ENCODE results near the gene ORC1.
A peak's percentile ranks its signal among the peaks of the same experiment; 100 is the strongest.

ORC1 gene

DNA sequence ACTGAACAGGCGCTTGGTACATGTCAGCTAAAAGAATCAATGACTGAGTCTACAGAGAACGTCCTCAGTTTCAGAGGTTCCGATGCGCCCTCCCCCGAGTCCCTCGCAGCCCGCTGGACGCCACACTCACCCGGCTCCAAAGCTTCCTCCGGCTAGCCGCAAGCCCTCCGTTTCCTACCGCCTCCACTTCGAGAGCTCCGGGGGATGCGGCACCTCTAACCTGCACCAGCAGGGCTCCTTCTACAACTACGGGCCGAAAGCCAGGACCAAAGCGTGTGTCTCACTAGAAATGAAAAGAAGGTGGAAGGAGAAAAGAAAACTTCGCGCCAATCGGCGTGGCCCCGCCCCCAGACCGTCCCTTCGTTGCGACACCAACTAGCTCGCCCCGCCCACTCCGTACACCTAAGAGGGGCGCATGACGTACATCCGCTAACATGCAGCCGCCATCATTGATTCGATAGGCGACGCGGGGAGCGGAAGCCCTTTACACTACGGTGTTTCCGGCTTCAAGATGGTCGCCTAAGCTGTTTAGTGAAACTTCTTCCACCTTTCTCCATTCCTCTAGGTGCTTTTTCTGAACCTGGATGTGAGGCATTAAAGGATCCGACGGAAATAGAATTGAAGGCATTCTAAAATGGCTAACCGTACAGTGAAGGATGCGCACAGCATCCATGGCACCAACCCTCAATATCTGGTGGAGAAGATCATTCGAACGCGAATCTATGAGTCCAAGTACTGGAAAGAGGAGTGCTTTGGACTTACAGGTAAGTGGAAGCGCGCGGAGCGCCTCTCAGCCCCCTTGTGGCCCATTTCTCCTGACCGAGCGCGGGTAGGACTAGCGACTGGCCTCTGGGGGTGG lies at the start of gene ORC1, which contains the start of gene PRPF38A:
Gene ORC1 (minus strand): TSS at position 308 of the 859 bp plus-strand sequence. CDS start 2,200 bp downstream, outside the sequence.
Gene PRPF38A (plus strand): TSS at position 487 of the 859 bp plus-strand sequence. CDS start 148 bp downstream, at position 635.
- DNase-seq: peak; percentile 98

- no peak for DNase-seq
These were observed 40.2 kb upstream of the ORC1 start for GRCh38 chr1:52444463-52444862.

GRCh38 chr1:52439976-52440375 lies 35.8 kb upstream of the ORC1 start:
- no peak for DNase-seq

DNA sequence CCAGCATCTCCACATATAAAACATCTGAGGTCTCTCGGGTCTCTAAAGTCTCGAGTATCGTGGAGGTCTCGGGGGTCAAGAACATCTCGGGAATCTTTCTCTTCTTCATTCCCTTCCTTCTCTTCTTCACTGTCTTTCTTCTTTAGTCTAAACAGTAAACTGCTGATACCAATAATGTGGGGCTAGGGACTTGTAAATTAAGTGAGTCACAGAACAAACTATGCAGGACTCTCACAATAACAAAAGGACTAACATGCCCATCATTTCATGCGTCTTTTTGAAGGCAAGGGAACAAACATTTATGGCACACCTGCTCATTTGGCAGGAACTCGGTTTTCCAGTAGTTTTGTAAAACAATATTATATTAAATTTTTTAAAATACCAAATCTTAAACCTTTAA lies 32.6 kb upstream of the ORC1 start:
- no peak for DNase-seq

GRCh38 chr1:52435650-52436049 lies 31.4 kb upstream of the ORC1 start:
- no peak for DNase-seq

GRCh38 chr1:52435211-52435610 lies 31.0 kb upstream of the ORC1 start:
- no peak for DNase-seq

DNA sequence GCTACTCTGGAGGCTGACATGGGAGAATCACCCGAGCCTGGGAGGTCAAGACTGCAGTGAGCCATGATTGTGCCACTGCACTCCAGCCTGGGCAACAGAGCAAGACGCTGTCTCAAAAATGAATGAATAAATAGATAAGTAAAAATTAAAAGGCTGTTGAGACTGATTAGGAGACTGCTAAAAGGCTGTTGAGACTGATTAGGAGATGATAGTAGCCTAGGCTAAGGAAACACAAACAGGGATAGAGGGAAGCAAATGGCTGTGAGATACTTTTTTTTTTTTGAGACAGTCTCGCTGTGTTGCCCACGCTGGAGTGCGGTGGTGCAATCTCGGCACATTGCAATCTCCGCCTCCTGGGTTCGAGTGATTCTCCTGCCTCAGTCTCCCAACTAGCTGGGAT lies 28.6 kb upstream of the ORC1 start:
- no peak for DNase-seq

GRCh38 chr1:52427152-52427551 lies 22.9 kb upstream of the ORC1 start:
- DNase-seq: no peak

DNA sequence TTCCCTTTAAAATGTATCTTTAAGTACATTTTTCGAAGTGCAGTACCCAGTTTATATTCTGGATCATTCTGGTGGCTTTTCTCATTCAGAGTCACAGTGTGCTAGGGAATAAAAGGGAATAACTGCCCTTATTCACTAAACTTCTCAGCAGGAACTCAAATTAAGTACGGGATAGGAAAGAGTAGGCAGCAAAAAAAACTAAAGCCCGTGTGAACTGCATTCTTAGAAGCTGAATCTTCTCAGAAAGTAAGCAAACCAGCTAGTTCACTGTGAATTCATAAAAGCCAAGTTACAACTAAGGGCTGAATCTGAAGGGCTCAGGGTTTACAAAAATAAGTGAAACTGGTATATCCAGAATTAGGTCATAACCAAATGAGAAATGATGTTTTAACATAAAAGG lies 22.1 kb upstream of the ORC1 start:
- DNase-seq: no peak

DNA sequence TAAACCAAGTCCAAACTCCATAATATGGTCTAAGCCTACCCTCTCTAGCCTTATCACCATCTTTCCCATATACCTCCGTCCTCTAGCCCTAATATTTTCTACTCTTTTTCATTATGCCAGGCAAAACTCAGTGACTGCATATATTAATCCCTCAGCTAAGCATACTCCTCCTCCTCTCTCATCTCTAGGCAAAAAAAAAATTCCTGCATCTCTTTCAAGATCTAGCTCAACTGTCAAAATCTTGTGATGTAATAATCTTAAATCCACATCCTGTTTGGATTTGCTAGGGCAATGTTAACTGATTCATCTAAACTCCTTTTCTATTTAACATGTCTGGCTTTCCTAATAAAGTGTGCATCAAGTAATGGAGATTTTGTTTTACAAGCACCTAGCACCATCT lies 20.6 kb upstream of the ORC1 start:
- no peak for DNase-seq

GRCh38 chr1:52424231-52424636 lies 20.0 kb upstream of the ORC1 start:
- DNase-seq: peak; percentile 78

GRCh38 chr1:52423771-52424170 lies 19.5 kb upstream of the ORC1 start:
- no peak for DNase-seq

GRCh38 chr1:52423055-52423454 lies 18.8 kb upstream of the ORC1 start:
- DNase-seq: no peak

DNA sequence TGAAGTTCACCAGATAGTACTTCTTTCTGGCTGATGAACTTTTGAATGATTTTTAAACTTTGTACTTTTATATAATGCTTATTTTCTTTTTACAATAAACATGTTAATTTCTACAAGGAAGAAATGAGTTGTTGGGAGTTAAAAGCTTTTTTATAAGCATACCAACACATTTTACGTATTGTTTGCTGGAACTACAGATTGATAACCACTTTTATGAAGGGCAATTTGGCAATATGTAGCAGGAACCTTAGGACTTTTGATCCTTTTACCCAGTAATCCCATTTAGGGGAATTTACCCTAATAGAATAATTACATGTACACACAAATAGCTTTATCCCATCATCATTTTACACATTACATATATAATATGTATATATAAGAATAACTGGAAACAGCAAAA lies 16.5 kb upstream of the ORC1 start:
- no peak for DNase-seq

GRCh38 chr1:52416811-52417210 lies 12.6 kb upstream of the ORC1 start:
- no peak for DNase-seq

GRCh38 chr1:52414942-52415341 lies 10.7 kb upstream of the ORC1 start:
- DNase-seq: no peak

DNA sequence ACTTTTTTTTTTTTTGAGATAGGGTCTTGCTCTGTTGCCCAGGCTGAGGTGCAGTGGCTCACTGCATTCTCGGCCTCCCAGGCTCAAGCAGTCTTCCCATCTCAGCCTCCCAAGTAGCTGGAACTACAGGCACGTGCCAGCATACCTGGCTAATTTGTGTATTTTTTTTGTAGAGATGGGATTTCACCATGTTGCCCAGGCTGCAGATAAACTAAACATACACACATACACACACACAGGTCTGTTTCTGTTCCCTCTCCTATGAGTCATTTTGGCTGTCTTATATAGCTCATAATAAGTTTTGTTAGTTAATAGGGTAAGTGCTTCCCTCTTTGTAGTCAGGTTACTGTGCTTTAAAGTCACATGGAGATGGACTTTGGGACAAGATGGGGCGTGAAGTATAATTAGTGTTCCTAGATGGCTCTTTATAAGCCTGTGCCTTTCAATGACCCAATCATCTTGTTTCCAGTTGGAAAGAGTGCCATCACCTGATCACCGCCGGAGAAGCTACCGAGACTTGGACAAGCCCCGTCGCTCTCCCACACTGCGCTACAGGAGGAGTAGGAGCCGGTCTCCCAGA lies 9.3 kb upstream of the ORC1 start:
- no peak for DNase-seq

GRCh38 chr1:52404975-52405338 lies 734 bp upstream of the ORC1 start:
- no peak for DNase-seq

GRCh38 chr1:52403566-52404115 lies 582 bp downstream of the ORC1 start:
- peak; percentile 90 for DNase-seq

- peak; percentile 9 for DNase-seq
These were observed 1.4 kb downstream of the ORC1 start for GRCh38 chr1:52402860-52403240.

- DNase-seq: no peak
These were observed 4.1 kb downstream of the ORC1 start for GRCh38 chr1:52400131-52400530.

GRCh38 chr1:52399629-52400028 lies 4.6 kb downstream of the ORC1 start:
- DNase-seq: no peak

GRCh38 chr1:52393174-52393573 lies 11.0 kb downstream of the ORC1 start:
- no peak for DNase-seq

GRCh38 chr1:52386458-52386857 lies 17.8 kb downstream of the ORC1 start:
- no peak for DNase-seq
